ENCODE data around the gene FAF1.

Gene FAF1

DNA sequence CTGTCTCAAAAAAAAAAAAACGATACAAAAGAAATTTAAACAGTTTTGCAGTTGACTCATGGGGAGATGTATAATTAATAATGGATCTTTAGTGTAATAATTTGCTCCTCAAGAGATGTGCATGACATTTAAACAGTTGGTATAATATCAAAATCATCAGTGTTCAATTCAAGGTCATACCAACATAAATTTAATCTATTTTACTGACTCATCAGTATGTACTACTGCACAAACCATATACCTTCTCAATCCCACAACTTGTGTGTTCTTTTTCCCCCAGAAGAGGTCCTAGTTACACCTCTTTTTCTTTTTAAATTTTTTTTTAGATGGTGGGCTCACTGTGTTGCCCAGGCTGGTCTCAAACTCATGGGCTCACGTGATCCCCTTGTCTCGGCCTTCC is 33.6 kb upstream of the FAF1 start (continued):
- TF ChIP-seq, protein P1, sequence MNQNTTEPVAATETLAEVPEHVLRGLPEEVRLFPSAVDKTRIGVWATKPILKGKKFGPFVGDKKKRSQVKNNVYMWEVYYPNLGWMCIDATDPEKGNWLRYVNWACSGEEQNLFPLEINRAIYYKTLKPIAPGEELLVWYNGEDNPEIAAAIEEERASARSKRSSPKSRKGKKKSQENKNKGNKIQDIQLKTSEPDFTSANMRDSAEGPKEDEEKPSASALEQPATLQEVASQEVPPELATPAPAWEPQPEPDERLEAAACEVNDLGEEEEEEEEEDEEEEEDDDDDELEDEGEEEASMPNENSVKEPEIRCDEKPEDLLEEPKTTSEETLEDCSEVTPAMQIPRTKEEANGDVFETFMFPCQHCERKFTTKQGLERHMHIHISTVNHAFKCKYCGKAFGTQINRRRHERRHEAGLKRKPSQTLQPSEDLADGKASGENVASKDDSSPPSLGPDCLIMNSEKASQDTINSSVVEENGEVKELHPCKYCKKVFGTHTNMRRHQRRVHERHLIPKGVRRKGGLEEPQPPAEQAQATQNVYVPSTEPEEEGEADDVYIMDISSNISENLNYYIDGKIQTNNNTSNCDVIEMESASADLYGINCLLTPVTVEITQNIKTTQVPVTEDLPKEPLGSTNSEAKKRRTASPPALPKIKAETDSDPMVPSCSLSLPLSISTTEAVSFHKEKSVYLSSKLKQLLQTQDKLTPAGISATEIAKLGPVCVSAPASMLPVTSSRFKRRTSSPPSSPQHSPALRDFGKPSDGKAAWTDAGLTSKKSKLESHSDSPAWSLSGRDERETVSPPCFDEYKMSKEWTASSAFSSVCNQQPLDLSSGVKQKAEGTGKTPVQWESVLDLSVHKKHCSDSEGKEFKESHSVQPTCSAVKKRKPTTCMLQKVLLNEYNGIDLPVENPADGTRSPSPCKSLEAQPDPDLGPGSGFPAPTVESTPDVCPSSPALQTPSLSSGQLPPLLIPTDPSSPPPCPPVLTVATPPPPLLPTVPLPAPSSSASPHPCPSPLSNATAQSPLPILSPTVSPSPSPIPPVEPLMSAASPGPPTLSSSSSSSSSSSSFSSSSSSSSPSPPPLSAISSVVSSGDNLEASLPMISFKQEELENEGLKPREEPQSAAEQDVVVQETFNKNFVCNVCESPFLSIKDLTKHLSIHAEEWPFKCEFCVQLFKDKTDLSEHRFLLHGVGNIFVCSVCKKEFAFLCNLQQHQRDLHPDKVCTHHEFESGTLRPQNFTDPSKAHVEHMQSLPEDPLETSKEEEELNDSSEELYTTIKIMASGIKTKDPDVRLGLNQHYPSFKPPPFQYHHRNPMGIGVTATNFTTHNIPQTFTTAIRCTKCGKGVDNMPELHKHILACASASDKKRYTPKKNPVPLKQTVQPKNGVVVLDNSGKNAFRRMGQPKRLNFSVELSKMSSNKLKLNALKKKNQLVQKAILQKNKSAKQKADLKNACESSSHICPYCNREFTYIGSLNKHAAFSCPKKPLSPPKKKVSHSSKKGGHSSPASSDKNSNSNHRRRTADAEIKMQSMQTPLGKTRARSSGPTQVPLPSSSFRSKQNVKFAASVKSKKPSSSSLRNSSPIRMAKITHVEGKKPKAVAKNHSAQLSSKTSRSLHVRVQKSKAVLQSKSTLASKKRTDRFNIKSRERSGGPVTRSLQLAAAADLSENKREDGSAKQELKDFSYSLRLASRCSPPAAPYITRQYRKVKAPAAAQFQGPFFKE (tag by site-specific recombination; IDR thresholded peaks at IDR 0.05; ENCODE audit: borderline replicate concordance) = no peak
- TF ChIP-seq, protein P2, sequence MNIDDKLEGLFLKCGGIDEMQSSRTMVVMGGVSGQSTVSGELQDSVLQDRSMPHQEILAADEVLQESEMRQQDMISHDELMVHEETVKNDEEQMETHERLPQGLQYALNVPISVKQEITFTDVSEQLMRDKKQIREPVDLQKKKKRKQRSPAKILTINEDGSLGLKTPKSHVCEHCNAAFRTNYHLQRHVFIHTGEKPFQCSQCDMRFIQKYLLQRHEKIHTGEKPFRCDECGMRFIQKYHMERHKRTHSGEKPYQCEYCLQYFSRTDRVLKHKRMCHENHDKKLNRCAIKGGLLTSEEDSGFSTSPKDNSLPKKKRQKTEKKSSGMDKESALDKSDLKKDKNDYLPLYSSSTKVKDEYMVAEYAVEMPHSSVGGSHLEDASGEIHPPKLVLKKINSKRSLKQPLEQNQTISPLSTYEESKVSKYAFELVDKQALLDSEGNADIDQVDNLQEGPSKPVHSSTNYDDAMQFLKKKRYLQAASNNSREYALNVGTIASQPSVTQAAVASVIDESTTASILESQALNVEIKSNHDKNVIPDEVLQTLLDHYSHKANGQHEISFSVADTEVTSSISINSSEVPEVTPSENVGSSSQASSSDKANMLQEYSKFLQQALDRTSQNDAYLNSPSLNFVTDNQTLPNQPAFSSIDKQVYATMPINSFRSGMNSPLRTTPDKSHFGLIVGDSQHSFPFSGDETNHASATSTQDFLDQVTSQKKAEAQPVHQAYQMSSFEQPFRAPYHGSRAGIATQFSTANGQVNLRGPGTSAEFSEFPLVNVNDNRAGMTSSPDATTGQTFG (tag by site-specific recombination; IDR thresholded peaks at IDR 0.05; ENCODE audit: borderline replicate concordance) = no peak
- TF ChIP-seq BCL11B (tag by site-specific recombination; IDR thresholded peaks at IDR 0.05; ENCODE audit: low read depth) (no peak), ZNF76 (tag by site-specific recombination; IDR thresholded peaks at IDR 0.05; ENCODE audit: borderline replicate concordance, low read depth) (no peak)

DNA sequence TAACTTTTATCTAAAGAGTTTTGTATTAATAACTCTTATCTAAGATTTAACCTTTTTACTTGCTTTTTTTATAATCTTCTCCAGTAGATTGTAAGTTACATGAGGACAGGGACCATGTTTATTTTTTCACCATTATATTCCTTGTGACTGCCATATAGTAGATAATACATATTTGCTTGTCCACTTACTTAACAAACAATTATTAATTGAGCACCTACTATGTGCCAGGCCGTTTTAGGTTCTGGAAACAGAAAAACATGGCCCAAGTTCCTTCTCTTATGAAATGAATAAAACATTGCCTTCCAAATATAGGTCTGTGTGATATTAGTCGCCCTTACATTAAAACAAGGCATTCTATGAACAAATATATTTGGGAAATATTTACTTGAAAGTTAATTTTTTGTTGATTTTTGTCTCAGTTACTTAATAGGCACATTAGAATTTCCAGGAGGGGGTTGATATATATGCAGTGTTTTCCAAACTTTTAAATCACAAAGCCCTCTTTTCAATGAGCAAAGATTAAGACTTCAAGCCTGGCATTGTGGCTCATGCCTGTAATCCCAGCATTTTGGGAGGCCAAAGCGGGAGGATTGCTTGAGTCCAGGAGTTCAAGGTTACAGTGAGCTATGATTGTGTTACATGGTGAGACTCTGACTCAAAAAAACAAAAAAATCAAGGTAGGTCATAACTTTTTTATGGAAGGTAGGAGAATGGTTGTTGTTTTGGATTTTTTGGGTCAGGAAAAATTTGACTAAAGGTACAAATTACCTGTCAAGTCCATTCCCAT is 32.7 kb upstream of the FAF1 start:
- Histone ChIP-seq H3K27ac (ENCODE audit: extremely low read depth, low read depth, low read length) (no peak overlapping the region), H3K4me1 (ENCODE audit: control insufficient read depth, insufficient read depth, low read length) (peaks cover 3% of the 10 kb centered on the region; the same call in 1 of the 2 replicates), H3K4me3 (ENCODE audit: low read depth, low read length) (no peak overlapping the region), H3K36me3 (ENCODE audit: control insufficient read depth in 2 of 2, insufficient read depth in 1 of 2, low read length in 2 of 2) (no peaks in the 10 kb centered on the region), H3K9me3 (ENCODE audit: control insufficient read depth, insufficient read depth, low read depth, low read length) (no peaks in the 10 kb centered on the region)
- ChIA-PET POLR2A (no interaction called here), CTCF (interaction anchor here (0.9 kb wide), 1 partner anchor 196 kb away, joined by 4 read pairs; no protein-coding TSS in a partner anchor)
- TF ChIP-seq, protein P3, sequence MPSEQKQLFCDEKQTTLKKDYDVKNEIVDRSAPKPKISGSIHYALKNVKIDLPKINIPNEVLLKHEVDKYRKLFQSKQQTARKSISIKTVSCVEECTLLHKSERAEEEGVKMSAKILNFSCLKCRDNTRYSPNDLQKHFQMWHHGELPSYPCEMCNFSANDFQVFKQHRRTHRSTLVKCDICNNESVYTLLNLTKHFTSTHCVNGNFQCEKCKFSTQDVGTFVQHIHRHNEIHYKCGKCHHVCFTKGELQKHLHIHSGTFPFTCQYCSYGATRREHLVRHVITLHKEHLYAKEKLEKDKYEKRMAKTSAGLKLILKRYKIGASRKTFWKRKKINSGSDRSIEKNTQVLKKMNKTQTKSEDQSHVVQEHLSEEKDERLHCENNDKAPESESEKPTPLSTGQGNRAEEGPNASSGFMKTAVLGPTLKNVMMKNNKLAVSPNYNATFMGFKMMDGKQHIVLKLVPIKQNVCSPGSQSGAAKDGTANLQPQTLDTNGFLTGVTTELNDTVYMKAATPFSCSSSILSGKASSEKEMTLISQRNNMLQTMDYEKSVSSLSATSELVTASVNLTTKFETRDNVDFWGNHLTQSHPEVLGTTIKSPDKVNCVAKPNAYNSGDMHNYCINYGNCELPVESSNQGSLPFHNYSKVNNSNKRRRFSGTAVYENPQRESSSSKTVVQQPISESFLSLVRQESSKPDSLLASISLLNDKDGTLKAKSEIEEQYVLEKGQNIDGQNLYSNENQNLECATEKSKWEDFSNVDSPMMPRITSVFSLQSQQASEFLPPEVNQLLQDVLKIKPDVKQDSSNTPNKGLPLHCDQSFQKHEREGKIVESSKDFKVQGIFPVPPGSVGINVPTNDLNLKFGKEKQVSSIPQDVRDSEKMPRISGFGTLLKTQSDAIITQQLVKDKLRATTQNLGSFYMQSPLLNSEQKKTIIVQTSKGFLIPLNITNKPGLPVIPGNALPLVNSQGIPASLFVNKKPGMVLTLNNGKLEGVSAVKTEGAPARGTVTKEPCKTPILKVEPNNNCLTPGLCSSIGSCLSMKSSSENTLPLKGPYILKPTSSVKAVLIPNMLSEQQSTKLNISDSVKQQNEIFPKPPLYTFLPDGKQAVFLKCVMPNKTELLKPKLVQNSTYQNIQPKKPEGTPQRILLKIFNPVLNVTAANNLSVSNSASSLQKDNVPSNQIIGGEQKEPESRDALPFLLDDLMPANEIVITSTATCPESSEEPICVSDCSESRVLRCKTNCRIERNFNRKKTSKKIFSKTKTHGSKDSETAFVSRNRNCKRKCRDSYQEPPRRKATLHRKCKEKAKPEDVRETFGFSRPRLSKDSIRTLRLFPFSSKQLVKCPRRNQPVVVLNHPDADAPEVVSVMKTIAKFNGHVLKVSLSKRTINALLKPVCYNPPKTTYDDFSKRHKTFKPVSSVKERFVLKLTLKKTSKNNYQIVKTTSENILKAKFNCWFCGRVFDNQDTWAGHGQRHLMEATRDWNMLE (tag by site-specific recombination; conservative IDR thresholded peaks at IDR 0.05; ENCODE audit: low read depth) = no peak
- TF ChIP-seq, protein P4, sequence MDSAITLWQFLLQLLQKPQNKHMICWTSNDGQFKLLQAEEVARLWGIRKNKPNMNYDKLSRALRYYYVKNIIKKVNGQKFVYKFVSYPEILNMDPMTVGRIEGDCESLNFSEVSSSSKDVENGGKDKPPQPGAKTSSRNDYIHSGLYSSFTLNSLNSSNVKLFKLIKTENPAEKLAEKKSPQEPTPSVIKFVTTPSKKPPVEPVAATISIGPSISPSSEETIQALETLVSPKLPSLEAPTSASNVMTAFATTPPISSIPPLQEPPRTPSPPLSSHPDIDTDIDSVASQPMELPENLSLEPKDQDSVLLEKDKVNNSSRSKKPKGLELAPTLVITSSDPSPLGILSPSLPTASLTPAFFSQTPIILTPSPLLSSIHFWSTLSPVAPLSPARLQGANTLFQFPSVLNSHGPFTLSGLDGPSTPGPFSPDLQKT (IDR thresholded peaks at IDR 0.05; ENCODE audit: borderline replicate concordance, low read depth, low read length) = no peak
- TF ChIP-seq, protein P5, sequence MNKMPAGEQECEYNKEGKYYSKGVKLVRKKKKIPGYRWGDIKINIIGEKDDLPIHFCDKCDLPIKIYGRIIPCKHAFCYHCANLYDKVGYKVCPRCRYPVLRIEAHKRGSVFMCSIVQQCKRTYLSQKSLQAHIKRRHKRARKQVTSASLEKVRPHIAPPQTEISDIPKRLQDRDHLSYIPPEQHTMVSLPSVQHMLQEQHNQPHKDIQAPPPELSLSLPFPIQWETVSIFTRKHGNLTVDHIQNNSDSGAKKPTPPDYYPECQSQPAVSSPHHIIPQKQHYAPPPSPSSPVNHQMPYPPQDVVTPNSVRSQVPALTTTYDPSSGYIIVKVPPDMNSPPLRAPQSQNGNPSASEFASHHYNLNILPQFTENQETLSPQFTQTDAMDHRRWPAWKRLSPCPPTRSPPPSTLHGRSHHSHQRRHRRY (tag by site-specific recombination; IDR thresholded peaks at IDR 0.05) = no peak
- TF ChIP-seq ZNF747 (tag by site-specific recombination; IDR thresholded peaks at IDR 0.05) (no peak), ZNF623 (tag by site-specific recombination; IDR thresholded peaks at IDR 0.05) (no peak)
- TF ChIP-seq, protein P6, sequence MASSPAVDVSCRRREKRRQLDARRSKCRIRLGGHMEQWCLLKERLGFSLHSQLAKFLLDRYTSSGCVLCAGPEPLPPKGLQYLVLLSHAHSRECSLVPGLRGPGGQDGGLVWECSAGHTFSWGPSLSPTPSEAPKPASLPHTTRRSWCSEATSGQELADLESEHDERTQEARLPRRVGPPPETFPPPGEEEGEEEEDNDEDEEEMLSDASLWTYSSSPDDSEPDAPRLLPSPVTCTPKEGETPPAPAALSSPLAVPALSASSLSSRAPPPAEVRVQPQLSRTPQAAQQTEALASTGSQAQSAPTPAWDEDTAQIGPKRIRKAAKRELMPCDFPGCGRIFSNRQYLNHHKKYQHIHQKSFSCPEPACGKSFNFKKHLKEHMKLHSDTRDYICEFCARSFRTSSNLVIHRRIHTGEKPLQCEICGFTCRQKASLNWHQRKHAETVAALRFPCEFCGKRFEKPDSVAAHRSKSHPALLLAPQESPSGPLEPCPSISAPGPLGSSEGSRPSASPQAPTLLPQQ (tag by site-specific recombination; IDR thresholded peaks at IDR 0.05) = no peak

Measured in HEK293 (cell line).